IMR-90 (cell line): ENCODE data around the gene CFAP52. TPM values are rescaled to one million over a fixed set of nuclear protein-coding genes. Genes with fewer than 3 reads are reported as not detected.
A peak's percentile ranks its signal among the peaks of the same experiment; 100 is the strongest.

Experiments
- ATAC-seq: fragments of 200-7000 bp; cut with Tn5 transposase; 2 replicates; pipeline ENCODE4 v1.9.1; 2020; ENCODE audit warnings: low read depth, mild to moderate bottlenecking, moderate library complexity
- BruUV-seq: library from RNA; stranded (reverse); fragments of 400-500 nt; replicated peaks from 2 replicates; lab custom pipeline; 2021; lab: Mats Ljungman, UMichigan
- CTCF ChIA-PET: fragments of 300-600 bp; formaldehyde crosslinking; extraction: SDS; loops from one replicate; lab custom pipeline; 2021; ENCODE audit warnings: antibody characterized with exemption; lab: Yijun Ruan, JAX
- POLR2A ChIA-PET: fragments of 300-600 bp; sonication (Branson Sonifier 250); formaldehyde crosslinking; loops from one replicate; lab custom pipeline; 2022; ENCODE audit warnings: antibody characterized with exemption; ENCODE audit not compliant: unreplicated experiment; lab: Charles Lee
- DNase-seq: peaks from one replicate; pipeline ENCODE4 v3.0.0; 2013
- H2AFZ ChIP-seq: replicated peaks from 2 replicates; pipeline ENCODE3; 2013; ENCODE audit warnings: low read length, mild to moderate bottlenecking; ENCODE audit not compliant: poor library complexity
- H2AK5ac ChIP-seq: 2 replicates; pipeline ENCODE4 v1.6.1; 2013; ENCODE audit warnings: low read depth, low read length, inconsistent platforms
- H2AK9ac ChIP-seq: replicated peaks from 2 replicates; pipeline ENCODE3; 2013; ENCODE audit warnings: mild to moderate bottlenecking, low read depth, low read length, moderate library complexity; ENCODE audit not compliant: poor library complexity
- H2BK120ac ChIP-seq: 2 replicates; pipeline ENCODE4 v1.6.1; 2013; ENCODE audit warnings: low read depth, low read length, inconsistent platforms
- H2BK15ac ChIP-seq: 3 replicates; pipeline ENCODE4 v1.6.1; 2013; ENCODE audit warnings: low read depth, low read length, inconsistent platforms
- H2BK20ac ChIP-seq: 2 replicates; pipeline ENCODE4 v1.6.1; 2013; ENCODE audit warnings: low read depth, mild to moderate bottlenecking, inconsistent platforms, low read length, moderate library complexity
- H2BK5ac ChIP-seq: 2 replicates; pipeline ENCODE4 v1.6.1; 2013; ENCODE audit warnings: mild to moderate bottlenecking, low read depth, low read length, inconsistent platforms; ENCODE audit not compliant: poor library complexity, severe bottlenecking
- H3K14ac ChIP-seq: replicated peaks from 2 replicates; pipeline ENCODE4 v1.6.1; 2013; ENCODE audit warnings: low read depth, low read length, inconsistent platforms
- H3K18ac ChIP-seq: 2 replicates; pipeline ENCODE4 v1.6.1; 2013; ENCODE audit warnings: low read depth, low read length, control low read depth
- H3K23ac ChIP-seq: 2 replicates; pipeline ENCODE4 v1.6.1; 2013; ENCODE audit warnings: low read depth, low read length, inconsistent platforms
- H3K27ac ChIP-seq: 2 replicates; pipeline ENCODE4 v1.5.1; 2013; ENCODE audit warnings: mild to moderate bottlenecking, control low read depth, low read length; ENCODE audit not compliant: insufficient read depth
- H3K27me3 ChIP-seq: 2 replicates; pipeline ENCODE4 v1.6.1; 2013; ENCODE audit warnings: low read length; ENCODE audit not compliant: control insufficient read depth, insufficient read depth
- H3K36me3 ChIP-seq: 2 replicates; pipeline ENCODE4 v1.6.1; 2013; ENCODE audit warnings: low read length, mixed read lengths; ENCODE audit not compliant: control insufficient read depth, insufficient read depth
- H3K4ac ChIP-seq: 2 replicates; pipeline ENCODE4 v1.6.1; 2013; ENCODE audit warnings: low read depth, low read length, inconsistent platforms
- H3K4me1 ChIP-seq: 2 replicates; pipeline ENCODE4 v1.6.1; 2013; ENCODE audit warnings: low read length, mixed read lengths; ENCODE audit not compliant: control insufficient read depth, insufficient read depth
- H3K4me2 ChIP-seq: 2 replicates; pipeline ENCODE4 v1.6.1; 2013; ENCODE audit warnings: low read depth, mild to moderate bottlenecking, control low read depth, low read length, moderate library complexity
- H3K4me3 ChIP-seq: 2 replicates; pipeline ENCODE4 v1.5.1; 2013; ENCODE audit warnings: low read depth, mild to moderate bottlenecking, control low read depth, low read length, moderate library complexity; ENCODE audit not compliant: insufficient read depth
- H3K56ac ChIP-seq: 2 replicates; pipeline ENCODE4 v1.6.1; 2013; ENCODE audit warnings: low read length, inconsistent platforms; ENCODE audit not compliant: insufficient read depth; ENCODE audit errors: extremely low read depth
- H3K79me1 ChIP-seq, 2 experiments: 2 replicates each; pipeline ENCODE4 v1.6.1; 2013; ENCODE audit warnings: low read length in 2 of 2, inconsistent platforms in 1 of 2, low read depth in 1 of 2
- H3K9ac ChIP-seq: 2 replicates; pipeline ENCODE4 v1.6.1; 2013; ENCODE audit warnings: low read depth, low read length, control low read depth
- H3K9me1 ChIP-seq: 2 replicates; pipeline ENCODE4 v1.6.1; 2013; ENCODE audit warnings: low read length, inconsistent platforms; ENCODE audit not compliant: insufficient read depth
- H3K9me3 ChIP-seq: 2 replicates; pipeline ENCODE4 v1.6.1; 2013; ENCODE audit warnings: low read length; ENCODE audit not compliant: control insufficient read depth, insufficient read depth
- H4K20me1 ChIP-seq: 2 replicates; pipeline ENCODE4 v1.6.1; 2013; ENCODE audit warnings: low read length, inconsistent platforms; ENCODE audit not compliant: insufficient read depth
- H4K5ac ChIP-seq: 2 replicates; pipeline ENCODE4 v1.6.1; 2013; ENCODE audit warnings: mild to moderate bottlenecking, low read depth, low read length, control low read depth
- H4K8ac ChIP-seq, 2 experiments: 2 replicates each; pipeline ENCODE4 v1.6.1; 2013; ENCODE audit warnings: low read depth in 2 of 2, low read length in 2 of 2, control low read depth in 1 of 2, inconsistent platforms in 1 of 2
- H4K91ac ChIP-seq: 2 replicates; pipeline ENCODE4 v1.6.1; 2013; ENCODE audit warnings: low read depth, low read length, inconsistent platforms; ENCODE audit not compliant: insufficient read depth
- BHLHE40 ChIP-seq: fragments of 150-350 bp; IDR thresholded peaks from 2 replicates; pipeline ENCODE4 v1.6.1; 2016; ENCODE audit warnings: mild to moderate bottlenecking, low read depth, low read length
- CEBPB ChIP-seq: IDR thresholded peaks from 2 replicates; pipeline ENCODE4 v1.6.1; 2012; ENCODE audit warnings: low read depth, low read length, improper control_type of control experiment
- RFX5 ChIP-seq: IDR thresholded peaks from 2 replicates; pipeline ENCODE4 v1.8.0; 2012; ENCODE audit warnings: low read depth, mild to moderate bottlenecking, low read length, moderate library complexity
- SMC3 ChIP-seq: fragments of 150-350 bp; IDR thresholded peaks from 2 replicates; pipeline ENCODE4 v1.6.1; 2016; ENCODE audit warnings: low read depth, mild to moderate bottlenecking, antibody characterized with exemption, low read length, moderate library complexity
- WGBS, 2 experiments: methylation state at CpG; one replicate each; pipeline versions ENCODE4 v1.1.5 to v1.1.7; 2013; ENCODE audit warnings: missing lambda C conversion rate in 2 of 2; ENCODE audit not compliant: insufficient read length in 1 of 2; ENCODE audit errors: extremely low coverage in 2 of 2; 5-methylcytosine and 5-hydroxymethylcytosine counted together
- dilution Hi-C: fragments of 300-500 bp; cut with HindIII; formaldehyde crosslinking; loops from one replicate; pipeline ENCODE4 v1.14.3; 2018; ENCODE audit warnings: low sequenced_read_pairs; ENCODE audit not compliant: unreplicated experiment
- in situ Hi-C: fragments of 300-500 bp; cut with MboI; formaldehyde crosslinking; loops from 3 replicates; pipeline ENCODE4 v1.14.3; 2019; ENCODE audit warnings: low sequenced_read_pairs, inconsistent platforms, mixed read lengths
- intact Hi-C: fragments of 100-400 bp; cut with micrococcal nuclease; formaldehyde crosslinking; loops from 2 replicates; pipeline ENCODE4 v1.10.0; 2022
- polyA plus RNA-seq, 3 experiments: library from polyadenylated mRNA; depleted of rRNA; stranded (reverse); fragments of >200 nt; gene quantifications; 2 replicates each; pipeline ENCODE4 v1.2.3, GENCODE V29; 2012; ENCODE audit warnings: low replicate concordance in 1 of 3
- total RNA-seq: library from RNA; depleted of rRNA; stranded (reverse); fragments of >200 nt; gene quantifications from 2 replicates; pipeline ENCODE4 v1.2.3, GENCODE V29; 2012

CFAP52 gene
- total and polyA plus RNA-seq, 2 of the 4 experiments (the other 2 are of a cell fraction) = 0.22 TPM; not detected in 1

- Histone ChIP-seq H4K20me1 (no peaks in the 10 kb centered on the region), H3K14ac (no peak overlapping the region), H3K9ac (no peak overlapping the region), H3K79me1 (peaks cover 6 to 7% of the 10 kb centered on the region in 2 experiments; a peak in 2 of 4 replicates), H3K27ac (no peak overlapping the region), H3K4me3 (no peak overlapping the region), H3K36me3 (no peaks in the 10 kb centered on the region), H3K27me3 (no peaks in the 10 kb centered on the region), H2AFZ (peak overlapping the region; percentile 85), H2AK9ac (no peak overlapping the region), H3K4me2 (no peak overlapping the region; the same call in 1 of the 2 replicates), H2BK15ac (no peak overlapping the region), H3K4ac (no peak overlapping the region), H3K23ac (no peak overlapping the region), H3K4me1 (peaks cover 5% of the 10 kb centered on the region; the same call in 1 of the 2 replicates), H3K56ac (no peak overlapping the region), H2AK5ac (no peak overlapping the region), H4K8ac (no peak overlapping the region), H4K5ac (no peak overlapping the region), H2BK120ac (no peak overlapping the region), H2BK5ac (no peak overlapping the region), H3K9me1 (no peaks in the 10 kb centered on the region), H3K9me3 (no peaks in the 10 kb centered on the region), H3K18ac (no peak overlapping the region), H4K91ac (no peak overlapping the region), H2BK20ac (no peak overlapping the region)
- in situ Hi-C loops (no loop called here), intact Hi-C loops (loop anchor here (5.0 kb wide), 1 partner anchor 550 kb away; no protein-coding TSS in a partner anchor), dilution Hi-C loops (no loop called here)
- ChIA-PET POLR2A (no interaction called here), CTCF (interaction anchor here (0.6 to 1.5 kb wide), 7 partner anchors 12 to 100 kb away, joined by 3 to 6 read pairs (median 3); no protein-coding TSS in a partner anchor)
- BruUV-seq = no TSS peak
- ATAC-seq = no peak
- TF ChIP-seq BHLHE40 (no peak), CEBPB (no peak), RFX5 (no peak), SMC3 (peak; percentile 40; the same call in 1 of the 2 replicates)
- WGBS, 2 experiments = 20 to 100% methylated on average over 1 of the region's 4 CpGs
- no peak for DNase-seq
Observed at GRCh38 chr17:9577373-9577709, 899 bp downstream of the CFAP52 start.
